NOMO-1 treated with DMSO at 0.1 percent for 48 hours (cell line): ENCODE results near the gene DEPDC1B.
"Not testable (repeated sequence)": the region's sequence is repeated elsewhere in the genome, so short reads cannot be mapped to it uniquely, and the experiment has no call there.

ENCODE experiments used
- DNase-seq: peaks from one replicate; lab custom pipeline; 2025; ENCODE audit not compliant: unreplicated experiment; lab: John Stamatoyannopoulos, UW

The DEPDC1B gene

GRCh38 chr5:60649288-60649917, 50.6 kb downstream of the DEPDC1B start:
- peak; percentile 23 for DNase-seq

GRCh38 chr5:60648175-60648574, 51.8 kb downstream of the DEPDC1B start:
- no peak for DNase-seq

GRCh38 chr5:60640901-60641300, 59.1 kb downstream of the DEPDC1B start:
- DNase-seq, result no peak

- DNase-seq, result no peak
Measured at GRCh38 chr5:60639544-60639943, 60.4 kb downstream of the DEPDC1B start.

- no peak for DNase-seq
Measured at GRCh38 chr5:60638300-60638699, 61.7 kb downstream of the DEPDC1B start.

GRCh38 chr5:60636644-60637043, 63.3 kb downstream of the DEPDC1B start:
- DNase-seq, result no peak

- DNase-seq, result no peak
Measured at GRCh38 chr5:60636001-60636400, 64.0 kb downstream of the DEPDC1B start.

GRCh38 chr5:60634051-60634450, 65.9 kb downstream of the DEPDC1B start:
- DNase-seq, result no peak

- DNase-seq, result no peak
Measured at GRCh38 chr5:60633341-60633740, 66.6 kb downstream of the DEPDC1B start.

- no peak for DNase-seq
Measured at GRCh38 chr5:60632153-60632552, 67.8 kb downstream of the DEPDC1B start.

- no peak for DNase-seq
Measured at GRCh38 chr5:60630836-60631235, 69.1 kb downstream of the DEPDC1B start.

- DNase-seq, result no peak
Measured at GRCh38 chr5:60630179-60630578, 69.8 kb downstream of the DEPDC1B start.

- DNase-seq, result not testable (repeated sequence)
Measured at GRCh38 chr5:60624875-60625274, 75.1 kb downstream of the DEPDC1B start.

- DNase-seq, result not testable (repeated sequence)
Measured at GRCh38 chr5:60620752-60621151, 79.2 kb downstream of the DEPDC1B start.

GRCh38 chr5:60613826-60614225, 86.1 kb downstream of the DEPDC1B start:
- DNase-seq, result no peak

- no peak for DNase-seq
Measured at GRCh38 chr5:60611099-60611740, 88.7 kb downstream of the DEPDC1B start.

GRCh38 chr5:60604771-60605170, 95.2 kb downstream of the DEPDC1B start:
- DNase-seq, result no peak

- DNase-seq, result peak; percentile 8
Measured at GRCh38 chr5:60598424-60598823, 101.5 kb downstream of the DEPDC1B start.

- DNase-seq, result peak; percentile 55
Measured at GRCh38 chr5:60597572-60598320, 102.2 kb downstream of the DEPDC1B start.

- DNase-seq, result no peak
Measured at GRCh38 chr5:60594715-60595477, 105.1 kb downstream of the DEPDC1B start.

GRCh38 chr5:60590172-60590571, 109.8 kb downstream of the DEPDC1B start:
- DNase-seq, result no peak
